Duodenal mucosa (tissue), 2 donors: Measurements from ENCODE around the gene F5.

Source experiments
- H3K27ac ChIP-seq: one replicate; pipeline ENCODE4 v1.7.0; 2013; ENCODE audit warnings: low read depth, low read length
- H3K27me3 ChIP-seq, 2 donors: one replicate each; pipeline ENCODE4 v1.7.0; 2013; ENCODE audit warnings: low read length in 2 of 2, control low read depth in 1 of 2; ENCODE audit not compliant: insufficient read depth in 2 of 2, control insufficient read depth in 1 of 2
- H3K36me3 ChIP-seq, 2 donors: one replicate each; pipeline ENCODE4 v1.7.0; 2013; ENCODE audit warnings: low read length in 2 of 2, control low read depth in 1 of 2; ENCODE audit not compliant: insufficient read depth in 2 of 2, control insufficient read depth in 1 of 2
- H3K4me1 ChIP-seq, 2 donors: one replicate each; pipeline ENCODE4 v1.7.0; 2013; ENCODE audit warnings: low read length in 2 of 2, control low read depth in 1 of 2; ENCODE audit not compliant: insufficient read depth in 2 of 2, control insufficient read depth in 1 of 2
- H3K4me3 ChIP-seq, 2 donors: one replicate each; pipeline ENCODE4 v1.7.0; 2013; ENCODE audit warnings: low read length in 2 of 2, low read depth in 1 of 2
- H3K9ac ChIP-seq, 2 donors: one replicate each; pipeline ENCODE4 v1.7.0; 2013; ENCODE audit warnings: low read length in 2 of 2, low read depth in 1 of 2
- H3K9me3 ChIP-seq, 2 donors: one replicate each; pipeline ENCODE4 v1.7.0; 2013; ENCODE audit warnings: low read length in 2 of 2, control low read depth in 1 of 2; ENCODE audit not compliant: control insufficient read depth in 1 of 2

The F5 gene

GRCh38 chr1:169615803-169616202 is 29.5 kb upstream of the F5 start:
- H3K9ac ChIP-seq, result no peak overlapping the region
- no peaks in the 10 kb centered on the region for H3K9me3 ChIP-seq
- no peak overlapping the region for H3K27ac ChIP-seq
- no peaks in the 10 kb centered on the region for H3K36me3 ChIP-seq
- no peaks in the 10 kb centered on the region for H3K27me3 ChIP-seq
- H3K4me3 ChIP-seq, result no peak overlapping the region
- H3K4me1 ChIP-seq, result no peaks in the 10 kb centered on the region

- Histone ChIP-seq H3K27ac (no peak overlapping the region), H3K4me1 (no peaks in the 10 kb centered on the region), H3K36me3 (no peaks in the 10 kb centered on the region), H3K27me3 (peaks cover 0 to 5% of the 10 kb centered on the region in 2 donors), H3K9ac (no peak overlapping the region), H3K9me3 (no peaks in the 10 kb centered on the region), H3K4me3 (no peak overlapping the region)
Observed at GRCh38 chr1:169610858-169611257, 24.6 kb upstream of the F5 start.

GRCh38 chr1:169610108-169610507 is 23.8 kb upstream of the F5 start:
- H3K27me3 ChIP-seq, result peaks cover 0 to 5% of the 10 kb centered on the region in 2 donors
- no peak overlapping the region for H3K9ac ChIP-seq
- peaks cover 0 to 2% of the 10 kb centered on the region in 2 donors for H3K4me1 ChIP-seq
- no peaks in the 10 kb centered on the region for H3K36me3 ChIP-seq
- no peaks in the 10 kb centered on the region for H3K9me3 ChIP-seq
- no peak overlapping the region for H3K4me3 ChIP-seq
- no peak overlapping the region for H3K27ac ChIP-seq

- H3K4me3 ChIP-seq, result no peak overlapping the region
- H3K4me1 ChIP-seq, result peaks cover 0 to 4% of the 10 kb centered on the region in 2 donors
- no peak overlapping the region for H3K27ac ChIP-seq
- H3K9me3 ChIP-seq, result no peaks in the 10 kb centered on the region
- peaks cover 0 to 5% of the 10 kb centered on the region in 2 donors for H3K27me3 ChIP-seq
- no peaks in the 10 kb centered on the region for H3K36me3 ChIP-seq
- no peak overlapping the region for H3K9ac ChIP-seq
Observed at GRCh38 chr1:169608226-169608625, 21.9 kb upstream of the F5 start.

- Histone ChIP-seq H3K27ac (no peak overlapping the region), H3K9ac (no peak overlapping the region), H3K4me1 (peaks cover 0 to 4% of the 10 kb centered on the region in 2 donors), H3K9me3 (no peaks in the 10 kb centered on the region), H3K36me3 (no peaks in the 10 kb centered on the region), H3K4me3 (no peak overlapping the region), H3K27me3 (peaks cover 0 to 5% of the 10 kb centered on the region in 2 donors)
Observed at GRCh38 chr1:169604781-169605560, 18.7 kb upstream of the F5 start.

- Histone ChIP-seq H3K9me3 (no peaks in the 10 kb centered on the region), H3K4me1 (peaks cover 0 to 4% of the 10 kb centered on the region in 2 donors), H3K9ac (no peak overlapping the region), H3K36me3 (no peaks in the 10 kb centered on the region), H3K27me3 (no peaks in the 10 kb centered on the region), H3K4me3 (no peak overlapping the region), H3K27ac (no peak overlapping the region)
Observed at GRCh38 chr1:169601096-169601881, 15.0 kb upstream of the F5 start.

GRCh38 chr1:169595764-169596711 is 9.8 kb upstream of the F5 start:
- Histone ChIP-seq H3K9me3 (no peaks in the 10 kb centered on the region), H3K4me1 (no peaks in the 10 kb centered on the region), H3K36me3 (no peaks in the 10 kb centered on the region), H3K4me3 (no peak overlapping the region), H3K27ac (no peak overlapping the region), H3K27me3 (peaks cover 0 to 10% of the 10 kb centered on the region in 2 donors), H3K9ac (no peak overlapping the region)

GRCh38 chr1:169594391-169594790 is 8.1 kb upstream of the F5 start:
- Histone ChIP-seq H3K36me3 (no peaks in the 10 kb centered on the region), H3K27me3 (peaks cover 0 to 10% of the 10 kb centered on the region in 2 donors), H3K27ac (no peak overlapping the region), H3K9ac (no peak overlapping the region), H3K4me1 (no peaks in the 10 kb centered on the region), H3K9me3 (no peaks in the 10 kb centered on the region), H3K4me3 (no peak overlapping the region)

GRCh38 chr1:169590932-169591331 is 4.7 kb upstream of the F5 start:
- Histone ChIP-seq H3K36me3 (no peaks in the 10 kb centered on the region), H3K9me3 (no peaks in the 10 kb centered on the region), H3K27ac (no peak overlapping the region), H3K4me1 (peaks cover 9 to 10% of the 10 kb centered on the region in 2 donors), H3K9ac (no peak overlapping the region), H3K4me3 (no peak overlapping the region), H3K27me3 (peaks cover 0 to 10% of the 10 kb centered on the region in 2 donors)
